HG02870 (cell line): ENCODE results near the gene PERCC1.
"Not testable (repeated sequence)": the region's sequence is repeated elsewhere in the genome, so short reads cannot be mapped to it uniquely, and the experiment has no call there.

ENCODE experiments used
- ATAC-seq: cut with Tn5 transposase; IDR thresholded peaks from one replicate; pipeline ENCODE4 v1.9.1; 2021; ENCODE audit warnings: mild to moderate bottlenecking, moderate library complexity; ENCODE audit not compliant: unreplicated experiment

Gene PERCC1

DNA sequence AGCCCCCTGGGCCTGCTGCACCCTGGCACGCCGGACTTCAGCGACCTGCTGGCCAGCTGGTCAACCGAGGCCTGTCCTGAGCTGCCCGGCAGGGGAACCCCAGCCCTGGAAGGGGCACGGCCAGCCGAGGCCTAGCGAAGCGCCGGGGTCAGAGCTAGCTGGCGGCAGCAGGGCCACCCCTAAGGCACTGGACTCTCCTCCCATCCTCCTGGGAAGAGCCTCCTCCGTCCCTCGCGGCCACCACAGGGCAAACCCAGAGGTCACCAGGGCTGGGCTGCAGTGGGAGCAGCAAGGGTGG lies 2.3 kb downstream of the PERCC1 start:
- ATAC-seq = no peak

GRCh38 chr16:1433756-1434155 lies 2.9 kb downstream of the PERCC1 start:
- ATAC-seq = no peak

DNA sequence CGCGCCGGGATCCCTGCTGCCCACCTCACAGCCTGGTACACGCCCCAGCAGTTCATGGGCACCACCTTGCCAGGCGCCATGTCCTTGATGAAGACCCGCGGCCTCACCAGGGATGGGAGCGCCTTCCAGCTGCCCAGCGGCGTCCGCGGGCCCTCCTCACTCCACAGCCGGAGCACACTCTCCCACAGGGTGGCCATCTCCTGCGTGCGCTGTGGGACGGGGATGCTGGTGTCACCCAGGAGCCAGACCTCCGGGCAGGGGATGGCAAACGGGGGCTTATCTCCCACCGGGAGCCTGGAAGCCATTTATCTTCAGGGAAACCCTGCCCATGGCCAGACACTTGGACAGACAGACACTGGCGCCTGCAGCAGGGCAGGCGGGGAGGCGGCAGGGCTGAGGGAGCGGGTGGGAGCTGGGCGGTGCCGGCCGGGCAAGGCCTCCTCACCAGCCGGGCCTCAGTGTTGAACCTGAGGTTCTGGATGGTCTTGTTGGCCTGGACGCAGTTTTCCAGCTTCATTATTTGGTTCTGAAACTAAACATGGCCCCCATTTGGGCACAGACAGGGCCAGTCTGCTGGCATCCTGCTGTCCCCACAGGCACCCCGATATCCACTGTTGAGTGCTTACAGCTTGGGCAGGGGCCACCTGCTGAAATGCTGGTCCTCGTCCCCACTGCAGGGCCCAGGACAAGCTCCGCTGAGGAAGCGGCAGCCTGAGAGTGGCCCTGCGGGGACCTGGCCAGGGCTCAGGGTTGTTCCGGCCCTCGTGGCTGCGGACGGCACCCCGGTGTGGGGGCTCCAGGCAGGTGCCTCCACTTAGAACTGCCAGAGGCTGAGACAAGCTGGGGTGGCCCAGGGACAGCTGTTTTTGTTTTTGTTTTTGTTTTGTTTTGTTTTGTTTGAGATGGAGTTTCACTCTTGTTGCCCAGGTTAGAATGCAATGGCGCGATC lies 4.0 kb downstream of the PERCC1 start:
- ATAC-seq = no peak

DNA sequence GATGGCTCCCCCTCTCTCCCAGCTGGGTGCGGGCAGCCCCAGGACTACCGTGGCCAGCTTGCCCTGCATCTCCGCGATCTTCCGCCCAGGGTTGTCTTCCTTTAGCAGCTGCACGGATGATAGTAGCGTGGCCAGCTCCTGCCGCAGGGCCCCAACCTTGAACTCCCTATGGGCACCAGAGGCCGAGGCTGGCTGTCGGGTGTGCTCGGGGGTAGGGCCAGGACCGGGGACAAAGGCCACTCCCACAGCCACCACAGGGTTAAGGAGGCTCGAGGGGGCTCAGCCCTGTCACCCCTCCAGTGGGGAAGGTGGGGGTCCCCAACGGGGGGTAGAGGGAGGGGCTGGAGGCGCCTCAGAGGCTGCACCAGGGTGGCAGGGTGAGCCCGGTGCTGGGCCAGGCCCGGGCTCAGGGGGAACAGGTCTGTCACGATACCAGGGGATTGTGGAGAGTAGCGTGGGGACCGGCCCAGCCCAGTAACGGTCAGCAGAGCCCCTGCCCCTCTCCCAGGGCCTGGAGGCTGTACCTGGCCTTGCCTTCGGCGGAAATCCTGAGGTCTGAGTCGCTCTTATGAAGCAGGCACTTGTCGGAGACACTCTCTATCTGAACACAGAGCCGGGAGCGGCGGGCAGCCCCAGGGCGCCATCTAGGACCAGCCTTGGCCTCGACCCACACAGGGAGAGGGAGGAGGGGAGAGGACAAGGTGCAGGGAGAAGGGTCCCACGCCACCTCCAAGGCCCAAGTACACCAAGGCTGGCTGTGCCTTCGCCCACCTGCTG lies 5.2 kb downstream of the PERCC1 start:
- ATAC-seq = no peak

- ATAC-seq = no peak
These were observed 6.0 kb downstream of the PERCC1 start for GRCh38 chr16:1436731-1437355.

- ATAC-seq = no peak
These were observed 6.7 kb downstream of the PERCC1 start for GRCh38 chr16:1437606-1438005.

DNA sequence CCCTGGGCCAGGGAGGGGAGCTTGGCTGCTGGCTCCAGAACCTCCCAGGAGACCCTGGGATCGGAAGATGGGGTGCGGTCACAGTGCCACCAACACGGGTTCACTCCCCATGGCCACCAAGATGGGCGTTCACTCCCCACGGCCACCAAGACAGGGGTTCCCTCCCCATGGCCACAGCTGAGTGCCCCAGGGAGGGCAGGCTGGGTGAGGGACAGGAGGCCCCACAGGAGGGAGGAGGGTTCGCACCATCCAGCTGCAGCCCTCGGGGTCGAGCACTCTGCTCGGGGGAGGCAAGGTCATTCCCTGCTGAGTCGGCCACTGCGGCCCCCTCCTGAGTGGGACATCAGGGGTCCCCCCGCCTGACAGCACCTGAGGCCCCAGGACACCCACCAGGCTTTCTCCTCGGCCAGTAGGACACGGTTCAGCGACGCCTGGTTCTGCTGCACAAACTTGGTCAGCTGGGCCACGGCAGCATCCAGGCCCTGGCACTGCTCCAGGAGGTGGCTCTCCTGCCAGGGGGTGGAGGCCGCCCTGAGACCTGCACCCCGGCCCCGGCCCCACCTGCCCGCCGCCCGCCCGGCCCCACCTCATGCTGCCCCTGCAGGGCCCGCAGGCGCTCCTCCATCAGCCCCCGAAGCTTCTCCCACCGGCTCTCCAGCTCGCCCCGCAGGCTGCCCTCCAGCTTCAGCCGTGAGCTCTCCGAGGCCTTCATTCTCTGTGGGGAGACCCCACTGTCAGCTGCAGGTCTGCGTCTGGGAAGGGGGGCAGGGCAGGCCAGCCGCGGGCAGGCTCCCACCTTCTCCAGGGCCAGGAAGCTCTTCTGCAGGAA lies 7.6 kb downstream of the PERCC1 start:
- no peak for ATAC-seq

- ATAC-seq = no peak
These were observed 8.3 kb downstream of the PERCC1 start for GRCh38 chr16:1439058-1439698.

- not testable (repeated sequence) for ATAC-seq
These were observed 8.8 kb downstream of the PERCC1 start for GRCh38 chr16:1439699-1440074.

DNA sequence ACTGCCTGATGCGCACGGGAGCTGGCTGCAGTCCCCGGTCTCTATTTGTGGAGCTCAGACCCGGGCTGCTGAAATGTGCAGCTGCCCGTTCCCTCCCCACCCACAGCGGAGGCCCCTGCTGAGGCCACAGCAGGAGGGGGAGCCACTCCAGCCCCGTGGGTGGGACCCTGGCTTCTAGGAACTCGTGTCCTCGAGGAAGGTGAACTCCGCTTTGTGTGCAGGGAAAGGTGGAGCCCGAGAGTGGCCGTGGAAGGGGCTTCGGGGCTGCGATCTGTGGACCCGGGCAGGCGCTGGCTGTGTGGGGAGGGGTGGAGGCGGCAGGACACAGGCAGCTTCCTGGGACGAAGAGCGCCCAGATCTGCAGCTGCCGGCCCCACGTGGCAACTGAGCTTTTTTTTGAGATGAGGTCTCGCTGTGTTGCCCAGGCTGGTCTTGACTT lies 10.5 kb downstream of the PERCC1 start:
- ATAC-seq = no peak

DNA sequence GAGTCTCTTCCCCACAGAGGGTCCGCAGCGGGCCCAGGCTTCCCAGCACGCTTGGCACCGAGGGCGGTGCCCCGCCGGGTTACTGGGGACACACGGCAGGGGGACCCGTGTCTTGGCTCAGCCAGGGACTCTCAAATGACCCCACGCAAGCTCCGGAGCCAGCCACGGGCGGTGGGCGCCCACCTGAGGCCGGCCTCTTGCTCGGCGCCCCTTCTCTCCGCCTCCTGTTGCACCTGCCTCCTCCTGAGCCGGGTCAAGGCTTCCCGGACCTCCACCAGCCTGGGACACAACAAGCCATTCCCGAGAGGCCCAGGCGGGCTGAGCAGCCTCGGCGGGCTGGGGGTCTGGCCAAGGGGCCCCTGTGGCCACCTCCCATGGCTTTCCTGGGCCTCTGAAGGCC lies 11.8 kb downstream of the PERCC1 start:
- ATAC-seq = no peak

DNA sequence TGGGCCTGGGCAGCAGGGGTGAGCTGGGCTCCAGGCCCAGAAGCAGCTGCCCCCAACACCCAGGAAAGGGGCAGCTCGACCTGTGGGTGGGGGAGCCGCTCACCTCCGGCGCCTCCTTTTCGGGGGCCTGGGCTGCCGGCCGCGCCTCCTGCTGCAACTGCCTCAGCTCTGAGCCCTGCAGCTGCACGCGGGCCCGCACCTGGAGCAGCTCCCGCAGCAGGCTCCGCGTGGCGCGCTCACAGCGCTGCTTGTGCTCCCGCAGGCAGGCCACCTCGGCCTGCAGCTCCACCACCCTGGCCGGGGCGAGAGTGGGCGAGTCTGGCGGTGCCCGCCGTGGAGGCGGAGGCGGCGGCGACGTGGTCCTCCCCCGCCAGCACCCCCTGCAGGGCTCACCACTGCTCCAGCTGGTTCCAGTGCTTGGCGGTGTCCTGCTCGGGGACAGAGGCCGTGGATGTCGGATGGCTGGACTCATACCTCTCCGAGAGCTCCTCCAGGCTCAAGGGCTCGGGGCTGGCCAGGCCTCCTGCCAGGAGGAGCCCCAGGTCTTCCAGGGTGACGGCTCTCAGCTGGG lies 12.6 kb downstream of the PERCC1 start:
- no peak for ATAC-seq

- no peak for ATAC-seq
These were observed 13.3 kb downstream of the PERCC1 start, which contains the start of gene CCDC154 for GRCh38 chr16:1443980-1444729. Gene CCDC154, minus strand, starts transcription at chr16:1444556. Its CDS starts 234 bp downstream, at chr16:1444322.

- ATAC-seq = no peak
These were observed 14.0 kb downstream of the PERCC1 start for GRCh38 chr16:1444730-1445517.

- ATAC-seq = no peak
These were observed 14.8 kb downstream of the PERCC1 start for GRCh38 chr16:1445518-1446203.

DNA sequence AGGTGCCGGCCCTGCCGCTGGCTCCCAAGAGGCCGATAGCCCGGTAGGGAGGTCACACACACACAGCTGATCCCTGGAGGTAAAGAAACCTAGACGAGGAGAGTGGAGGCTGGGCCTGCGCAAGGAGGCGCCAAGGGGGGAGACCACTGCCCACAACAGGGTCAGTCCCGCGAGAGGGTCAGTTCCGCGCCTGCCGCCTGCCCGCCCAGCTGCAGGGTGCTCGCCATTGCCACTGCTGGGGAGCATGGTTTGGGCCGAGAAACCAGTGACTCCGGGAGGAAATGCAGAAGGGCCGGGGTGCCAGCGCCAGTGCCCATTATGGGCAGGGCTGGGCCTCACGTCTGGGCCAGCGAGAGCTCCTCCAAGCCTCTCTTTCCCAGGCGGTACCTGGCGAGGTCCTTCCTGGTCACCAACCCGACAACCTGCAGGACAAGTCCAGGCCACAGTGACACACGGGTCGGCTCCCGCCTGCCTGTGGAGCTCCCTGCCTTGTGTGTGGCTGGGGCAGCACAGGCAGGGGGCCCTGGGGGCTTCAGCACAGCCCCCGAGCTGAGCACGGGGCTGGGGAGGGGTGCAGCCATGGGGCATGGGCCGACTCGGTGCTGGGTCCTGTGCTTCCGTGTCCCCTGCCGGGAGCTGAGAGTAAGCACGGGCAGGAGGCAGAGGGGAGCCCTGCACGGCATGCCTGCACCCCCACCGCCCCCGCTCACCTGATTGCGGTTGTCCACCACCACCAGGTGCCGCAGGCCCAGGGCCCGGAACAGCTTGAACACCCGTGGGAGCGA lies 15.6 kb downstream of the PERCC1 start:
- no peak for ATAC-seq

DNA sequence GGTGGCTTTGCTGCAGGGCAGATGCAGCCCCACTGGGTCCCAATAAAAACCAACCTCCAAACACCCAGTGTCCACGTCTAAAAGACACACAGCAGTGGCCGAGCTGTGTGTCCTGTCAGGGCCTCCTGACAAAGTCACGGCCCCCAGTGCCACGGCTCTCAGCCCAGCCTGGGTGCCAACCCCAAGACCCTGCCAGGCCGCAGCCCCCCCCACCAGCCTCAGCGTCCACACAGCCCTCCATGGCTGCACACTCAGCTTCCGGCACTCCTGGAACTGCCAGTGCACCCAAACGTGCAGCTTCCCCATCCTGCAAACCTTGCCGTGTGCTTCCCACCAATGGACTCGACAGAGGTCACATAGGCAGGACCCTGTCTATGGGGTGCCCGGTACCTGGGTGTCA lies 17.1 kb downstream of the PERCC1 start:
- no peak for ATAC-seq
